Left lung (tissue), 10 donors: ENCODE results near the gene MYL4. TPM values are rescaled to one million over a fixed set of nuclear protein-coding genes. Genes with fewer than 3 reads are reported as not detected.
"Not testable (repeated sequence)": the region's sequence is repeated elsewhere in the genome, so short reads cannot be mapped to it uniquely, and the experiment has no call there.

Experiments
- ATAC-seq: fragments of 200-7000 bp; cut with Tn5 transposase; one replicate; pipeline ENCODE4 v1.9.1; 2020; ENCODE audit warnings: moderate library complexity
- DNase-seq, 4 donors: peaks; one replicate each; pipeline ENCODE4 v3.0.0-alpha.2; 2013 to 2020
- H3K27ac ChIP-seq, 2 donors: fragments of 200-600 bp; sonication (generic) in 1 of 2; one replicate each; pipeline versions ENCODE4 v1.5.0 to v1.8.0; 2020 to 2021
- H3K27me3 ChIP-seq, 2 donors: fragments of 200-600 bp; sonication (generic) in 1 of 2; one replicate each; pipeline versions ENCODE4 v1.5.0 to v1.8.0; 2020 to 2021
- H3K36me3 ChIP-seq, 2 donors: fragments of 200-600 bp; sonication (generic) in 1 of 2; one replicate each; pipeline versions ENCODE4 v1.5.0 to v1.8.0; 2020 to 2021
- H3K4me1 ChIP-seq, 2 donors: fragments of 200-600 bp; one replicate each; pipeline ENCODE4 v1.8.0; 2021
- H3K4me3 ChIP-seq, 2 donors: fragments of 200-600 bp; sonication (generic) in 1 of 2; one replicate each; pipeline versions ENCODE4 v1.5.0 to v1.8.0; 2020 to 2021; ENCODE audit warnings: mild to moderate bottlenecking in 1 of 2
- H3K9me3 ChIP-seq, 2 donors: fragments of 200-600 bp; sonication (generic) in 1 of 2; one replicate each; pipeline versions ENCODE4 v1.5.0 to v1.8.0; 2020 to 2021
- CTCF ChIP-seq, 2 donors: fragments of 200-600 bp; sonication (generic) in 1 of 2; IDR thresholded peaks; one replicate each; pipeline versions ENCODE4 v1.5.0 to v1.8.0; 2021; ENCODE audit warnings: antibody characterized with exemption in 2 of 2
- intact Hi-C, 2 donors: fragments of 100-400 bp; cut with DNase I; formaldehyde crosslinking; loops; one replicate each; pipeline versions ENCODE4 v1.11.2 to v1.14.2; 2022
- polyA plus RNA-seq, 6 donors: library from polyadenylated mRNA; unstranded; fragments of 120-200 nt; gene quantifications; one replicate each; pipeline ENCODE4 v1.2.1, GENCODE V29; 2013; ENCODE audit not compliant: insufficient read length in 6 of 6
- total RNA-seq, 2 donors: library from RNA; stranded (reverse); fragmentation: NEBNext Ultra II Directional; extraction: Animal tissue kit (Norgen Biotek cat#: 25700); gene quantifications; one replicate each; pipeline ENCODE4 v1.2.1, GENCODE V29; 2021
- donor health status: DM: no; HTN: yes; CAD: no.
- donor health status: DM: no; HTN: no; CAD: no.

MYL4 gene
- total and polyA plus RNA-seq, 8 donors, result 0.99 to 4.6 (median 2.7) TPM

- Histone ChIP-seq H3K9me3 (no peaks in the 10 kb centered on the region), H3K4me1 (peaks cover 0 to 3% of the 10 kb centered on the region in 2 donors), H3K4me3 (no peak overlapping the region), H3K36me3 (no peaks in the 10 kb centered on the region), H3K27ac (no peak overlapping the region), H3K27me3 (no peaks in the 10 kb centered on the region)
- TF ChIP-seq CTCF (IDR thresholded peaks at IDR 0.05), result no peak
- ATAC-seq (no peak), DNase-seq (no peak)
- intact Hi-C loops, result no loop called here
Observed at GRCh38 chr17:47214931-47215330, 5.8 kb downstream of the MYL4 start.

- H3K36me3 ChIP-seq, H3K4me1 ChIP-seq, intact Hi-C loops: not testable (repeated sequence)
Observed at GRCh38 chr17:47216821-47217220, 7.7 kb downstream of the MYL4 start.

GRCh38 chr17:47217279-47217678, 8.1 kb downstream of the MYL4 start:
- DNase-seq, ATAC-seq, H3K9me3 ChIP-seq, H3K27me3 ChIP-seq, intact Hi-C loops, H3K4me3 ChIP-seq, H3K36me3 ChIP-seq, H3K27ac ChIP-seq, H3K4me1 ChIP-seq: not testable (repeated sequence)

More at GRCh38 chr17:47216821-47217220, 7.7 kb downstream of the MYL4 start:
- not testable (repeated sequence) for H3K9me3 ChIP-seq, ATAC-seq, H3K27me3 ChIP-seq, H3K4me3 ChIP-seq, DNase-seq, H3K27ac ChIP-seq

GRCh38 chr17:47218896-47219430, 9.8 kb downstream of the MYL4 start:
- H3K4me3 ChIP-seq, result no peak overlapping the region
- H3K27ac ChIP-seq, result no peak overlapping the region
- ATAC-seq, result no peak
- H3K36me3 ChIP-seq, result no peaks in the 10 kb centered on the region
- TF ChIP-seq CTCF (IDR thresholded peaks at IDR 0.05), result no peak
- DNase-seq, result no peak
- no peaks in the 10 kb centered on the region for H3K27me3 ChIP-seq
- intact Hi-C loops, result no loop called here
- peaks cover 0 to 6% of the 10 kb centered on the region in 2 donors for H3K4me1 ChIP-seq
- H3K9me3 ChIP-seq, result no peaks in the 10 kb centered on the region

- Histone ChIP-seq H3K4me1 (peaks cover 4 to 14% of the 10 kb centered on the region in 2 donors), H3K27ac (no peak overlapping the region), H3K36me3 (no peaks in the 10 kb centered on the region), H3K4me3 (no peak overlapping the region), H3K9me3 (no peaks in the 10 kb centered on the region), H3K27me3 (no peaks in the 10 kb centered on the region)
- no peak for ATAC-seq
- DNase-seq, result no peak
- intact Hi-C loops, result no loop called here
- TF ChIP-seq CTCF (IDR thresholded peaks at IDR 0.05), result no peak
Observed at GRCh38 chr17:47219621-47220475, 10.7 kb downstream of the MYL4 start.

GRCh38 chr17:47220531-47220999, 11.4 kb downstream of the MYL4 start:
- Histone ChIP-seq H3K4me1 (peaks cover 12 to 21% of the 10 kb centered on the region in 2 donors), H3K4me3 (no peak overlapping the region), H3K27me3 (no peaks in the 10 kb centered on the region), H3K9me3 (no peaks in the 10 kb centered on the region), H3K36me3 (no peaks in the 10 kb centered on the region), H3K27ac (no peak overlapping the region)
- intact Hi-C loops, result no loop called here
- ATAC-seq, result no peak
- TF ChIP-seq CTCF (IDR thresholded peaks at IDR 0.05), result no peak
- no peak for DNase-seq
